Measurements from ENCODE around the gene TPRA1. TPM values are rescaled to one million over a fixed set of nuclear protein-coding genes. Genes with fewer than 3 reads are reported as not detected.

TPRA1 gene
- 26.1 and 26.8 TPM in 2 replicates for total RNA-seq (2014; rRNA removed; shearing (Covaris generic))

DNA sequence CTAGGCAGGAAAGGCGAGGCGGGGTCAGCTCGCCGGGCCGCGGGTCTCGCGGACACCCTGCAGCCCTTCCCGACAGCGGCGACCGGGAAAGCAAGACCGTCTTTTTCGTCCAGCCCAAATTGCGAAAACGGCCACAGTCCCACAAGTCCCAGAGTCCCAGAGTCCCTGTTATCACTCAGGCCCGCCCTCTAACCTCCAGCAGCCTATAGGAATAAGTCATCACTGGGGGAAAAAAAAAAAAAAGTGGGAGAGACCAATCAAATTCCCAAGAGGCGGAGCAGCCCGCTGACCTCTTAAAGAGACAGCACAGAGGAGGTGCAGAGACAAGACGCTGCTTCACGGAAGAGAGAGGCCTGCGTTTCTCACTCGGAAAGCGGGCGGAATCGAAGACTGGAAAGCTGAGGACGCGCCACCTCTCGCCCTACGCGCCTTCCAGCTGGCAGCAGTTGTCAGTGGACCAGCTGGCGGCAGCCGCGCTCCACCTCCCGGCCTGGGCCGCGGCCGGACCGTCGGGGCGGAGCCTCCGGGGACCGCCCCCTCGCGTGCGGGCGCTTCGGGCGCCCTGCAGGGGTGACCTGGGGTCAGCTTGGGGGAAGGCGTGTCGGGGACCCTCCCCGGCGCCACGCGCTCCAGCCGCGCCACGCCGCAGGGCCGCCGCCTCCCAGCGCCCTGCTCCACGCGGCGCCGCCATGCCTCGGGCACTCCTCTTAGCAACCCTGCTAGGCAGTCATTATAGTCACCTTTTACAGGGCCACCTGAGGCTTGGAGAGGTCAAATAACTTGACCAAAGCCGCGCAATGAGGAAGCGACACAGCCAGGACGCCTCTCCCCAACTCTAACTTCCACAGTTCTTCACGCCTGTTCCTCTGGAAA is at the start of gene TPRA1:
TPRA1 (minus strand) TSS at position 141 of the 873 bp plus-strand sequence. CDS start 10,587 bp downstream, outside the sequence.
- DNase-seq (ENCODE audit: low read depth) = peak; percentile 99

DNA sequence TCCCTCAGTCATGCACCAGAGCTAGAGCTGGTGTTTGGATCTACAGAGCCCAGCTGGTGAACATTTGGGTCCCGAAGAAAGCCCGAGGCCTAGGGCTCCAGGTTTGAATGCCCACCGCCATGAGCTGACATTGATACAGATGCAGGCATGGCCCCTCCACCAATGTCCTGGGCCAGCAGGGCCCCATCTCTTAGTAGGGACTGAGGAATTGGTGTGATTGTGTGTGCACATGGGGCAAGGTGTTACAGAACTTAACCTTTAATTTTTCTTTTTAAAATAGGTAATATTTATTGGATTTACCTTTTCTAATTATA is 49.5 kb upstream of the TPRA1 start:
- no peak for DNase-seq (ENCODE audit: low read depth)

DNA sequence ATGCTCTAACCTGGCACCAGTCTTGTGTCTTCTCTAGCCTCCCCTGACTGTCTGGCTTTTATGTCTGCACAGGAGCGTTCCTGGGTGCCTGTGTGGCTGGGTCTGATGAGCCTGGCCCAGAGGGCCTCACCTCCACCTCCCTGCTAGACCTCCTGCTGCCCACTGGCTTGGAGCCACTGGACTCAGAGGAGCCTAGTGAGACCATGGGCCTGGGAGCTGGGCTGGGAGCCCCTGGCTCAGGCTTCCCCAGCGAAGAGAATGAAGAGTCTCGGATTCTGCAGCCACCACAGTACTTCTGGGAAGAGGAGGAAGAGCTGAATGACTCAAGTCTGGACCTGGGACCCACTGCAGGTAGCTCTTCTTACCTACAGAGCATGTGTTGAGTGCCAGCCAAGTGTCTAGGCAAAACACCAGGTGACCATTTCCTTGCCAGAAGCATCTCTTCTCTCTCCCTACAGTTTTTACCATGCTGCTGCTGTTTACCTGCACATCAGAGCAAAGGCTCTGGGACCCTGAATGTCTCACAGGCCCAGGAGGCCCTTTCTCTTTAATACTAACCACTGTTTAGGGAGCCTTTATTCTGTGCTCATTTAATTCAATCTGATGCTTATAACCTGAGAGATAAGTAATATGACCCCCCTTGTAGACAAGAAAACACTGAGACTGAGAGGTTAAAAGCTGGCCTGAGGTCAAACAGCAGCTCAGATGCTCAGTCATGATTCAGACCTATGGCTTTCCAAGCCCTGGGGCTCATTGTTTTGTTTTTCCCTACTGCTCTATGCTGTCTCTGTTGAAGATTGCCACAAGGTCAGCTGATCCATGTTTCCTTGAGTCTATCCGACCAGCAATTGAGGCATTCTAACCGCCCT is 48.9 kb upstream of the TPRA1 start:
- DNase-seq (ENCODE audit: low read depth) = peak; percentile 91

DNA sequence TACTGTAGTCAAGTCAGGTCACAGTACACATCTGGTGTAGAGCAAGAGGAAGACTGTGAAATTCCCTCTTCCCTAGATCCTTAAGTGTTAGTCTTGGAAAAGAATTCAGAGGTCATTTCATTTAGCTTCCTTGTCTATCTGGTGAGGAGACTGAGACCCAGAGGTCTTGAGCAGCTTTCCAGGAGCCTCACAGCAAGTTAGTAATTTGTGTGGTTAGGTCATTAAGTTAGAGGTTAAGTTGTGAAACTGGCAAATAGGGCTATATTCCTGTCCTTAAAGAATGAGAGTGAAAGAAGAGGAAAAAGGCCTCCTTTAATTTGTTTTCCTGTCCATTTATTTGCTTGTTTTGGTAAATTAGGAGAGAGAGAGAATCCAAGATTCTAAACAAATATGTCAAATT is 47.4 kb upstream of the TPRA1 start:
- no peak for DNase-seq (ENCODE audit: low read depth)

DNA sequence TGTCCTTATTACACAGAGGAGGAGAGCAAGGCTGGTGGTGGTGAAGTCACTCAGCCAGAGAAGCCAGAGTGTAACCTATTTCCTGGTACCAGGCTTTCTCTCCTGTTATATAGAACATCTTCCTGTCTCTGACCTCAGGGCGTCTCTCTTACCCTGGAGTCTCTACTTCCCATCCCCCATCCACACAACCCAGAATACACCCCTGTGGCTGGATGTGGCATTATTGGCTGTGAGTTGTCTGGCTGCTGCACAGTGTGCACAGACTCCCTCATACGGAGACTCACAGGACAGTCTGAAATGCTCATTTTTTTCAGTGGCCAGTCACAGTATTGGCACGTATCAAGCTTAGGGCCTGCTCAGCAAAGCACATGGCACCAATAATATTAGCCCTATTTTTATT is 47.0 kb upstream of the TPRA1 start:
- DNase-seq (ENCODE audit: low read depth) = peak; percentile 53

DNA sequence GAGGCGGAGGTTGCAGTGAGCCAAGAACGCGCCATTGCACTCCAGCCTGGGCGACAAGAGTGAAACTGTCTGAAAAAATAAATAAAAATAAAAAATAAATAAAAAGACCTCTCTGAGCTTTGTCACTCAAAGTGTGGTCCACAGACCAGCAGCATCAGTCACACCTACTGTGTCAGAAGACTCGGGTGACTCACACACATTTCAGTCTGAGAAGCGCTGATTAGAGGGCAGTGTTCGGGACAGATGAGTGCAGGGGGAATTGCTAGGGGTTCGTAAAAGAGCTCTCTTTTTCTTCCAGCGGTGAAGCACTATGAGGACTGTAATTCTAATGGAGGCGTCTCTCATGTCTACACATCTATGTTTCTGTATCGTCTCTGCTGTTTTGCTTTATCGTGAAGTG is 44.1 kb upstream of the TPRA1 start:
- no peak for DNase-seq (ENCODE audit: low read depth)

DNA sequence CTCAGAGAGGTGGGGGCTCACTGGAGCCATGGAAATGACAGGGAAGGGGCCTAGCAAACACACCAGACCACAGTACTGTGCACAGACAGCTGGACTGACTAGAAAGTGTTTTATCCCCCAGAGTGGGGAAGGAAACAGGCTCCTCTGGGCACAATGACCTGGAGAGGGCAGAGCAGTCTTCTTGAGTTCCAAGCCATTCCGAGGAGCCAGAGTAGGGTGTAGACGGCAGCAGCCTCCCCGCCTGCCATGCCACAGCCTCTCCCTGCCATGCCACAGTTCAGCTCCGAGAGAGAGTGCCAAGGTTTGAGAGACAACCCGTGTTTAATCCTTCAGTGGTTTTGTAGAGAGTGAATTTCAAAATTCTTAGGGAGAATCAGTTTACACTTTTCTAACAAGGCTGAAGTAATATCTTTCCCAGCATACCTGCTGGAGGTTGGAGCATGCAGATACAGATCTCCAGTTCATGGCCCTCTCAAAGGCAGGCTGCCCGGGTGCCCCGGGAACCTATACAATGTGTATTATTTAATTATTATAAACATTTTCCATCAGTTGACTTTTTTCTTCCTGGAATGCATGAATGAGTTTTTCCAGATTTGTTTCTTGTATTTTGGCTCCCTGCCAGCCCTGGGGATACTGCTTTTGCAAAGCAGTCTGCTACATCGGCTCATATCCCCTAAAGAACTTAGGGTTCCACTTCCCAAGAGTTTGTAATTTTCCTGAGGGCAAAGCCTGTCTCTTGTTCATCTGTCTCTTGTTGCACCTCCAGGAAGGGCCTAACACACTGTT is 41.7 kb upstream of the TPRA1 start:
- no peak for DNase-seq (ENCODE audit: low read depth)

DNA sequence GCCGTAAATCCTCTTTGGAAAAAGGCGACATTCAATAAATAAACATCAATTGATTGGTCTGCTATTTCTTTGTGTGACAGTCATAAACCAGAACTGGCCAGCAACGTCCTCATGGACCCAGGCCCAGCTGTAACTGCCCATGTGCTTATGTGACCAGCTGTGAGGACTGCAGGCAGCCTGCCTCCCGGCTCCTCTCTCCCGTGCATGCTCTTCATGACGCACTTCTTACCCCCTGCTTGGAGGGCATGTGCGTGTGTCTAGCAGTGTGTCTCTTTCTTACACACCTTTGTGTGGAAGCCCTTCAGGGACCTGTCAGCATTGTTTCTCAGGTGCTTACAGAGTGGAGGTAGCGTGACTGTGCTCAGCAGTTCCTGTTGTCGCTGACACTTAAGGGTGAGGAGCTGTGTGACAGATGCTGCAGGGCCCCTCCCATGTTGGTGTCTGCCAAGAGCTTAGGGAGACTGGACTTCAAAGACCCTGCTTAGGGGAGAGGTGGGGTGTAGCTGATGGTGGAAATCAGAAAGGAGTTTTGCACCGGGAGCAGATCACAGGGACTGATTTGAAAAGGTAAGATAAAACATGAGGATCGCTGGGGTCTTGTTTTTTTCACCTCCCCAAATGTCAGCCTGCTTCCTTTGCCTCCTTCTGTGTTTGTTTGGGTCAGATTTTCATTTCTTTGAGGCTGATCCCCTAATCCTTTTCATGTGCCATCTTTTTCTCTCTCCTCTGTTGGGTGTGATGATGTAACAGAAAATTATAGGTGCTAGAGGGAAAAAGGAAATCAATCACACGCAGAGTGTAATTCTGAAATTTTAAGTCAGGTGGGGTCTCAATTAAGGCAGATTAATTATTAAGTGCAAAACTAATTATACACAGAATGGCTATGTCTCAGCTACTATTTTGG is 40.5 kb upstream of the TPRA1 start:
- DNase-seq (ENCODE audit: low read depth) = no peak

DNA sequence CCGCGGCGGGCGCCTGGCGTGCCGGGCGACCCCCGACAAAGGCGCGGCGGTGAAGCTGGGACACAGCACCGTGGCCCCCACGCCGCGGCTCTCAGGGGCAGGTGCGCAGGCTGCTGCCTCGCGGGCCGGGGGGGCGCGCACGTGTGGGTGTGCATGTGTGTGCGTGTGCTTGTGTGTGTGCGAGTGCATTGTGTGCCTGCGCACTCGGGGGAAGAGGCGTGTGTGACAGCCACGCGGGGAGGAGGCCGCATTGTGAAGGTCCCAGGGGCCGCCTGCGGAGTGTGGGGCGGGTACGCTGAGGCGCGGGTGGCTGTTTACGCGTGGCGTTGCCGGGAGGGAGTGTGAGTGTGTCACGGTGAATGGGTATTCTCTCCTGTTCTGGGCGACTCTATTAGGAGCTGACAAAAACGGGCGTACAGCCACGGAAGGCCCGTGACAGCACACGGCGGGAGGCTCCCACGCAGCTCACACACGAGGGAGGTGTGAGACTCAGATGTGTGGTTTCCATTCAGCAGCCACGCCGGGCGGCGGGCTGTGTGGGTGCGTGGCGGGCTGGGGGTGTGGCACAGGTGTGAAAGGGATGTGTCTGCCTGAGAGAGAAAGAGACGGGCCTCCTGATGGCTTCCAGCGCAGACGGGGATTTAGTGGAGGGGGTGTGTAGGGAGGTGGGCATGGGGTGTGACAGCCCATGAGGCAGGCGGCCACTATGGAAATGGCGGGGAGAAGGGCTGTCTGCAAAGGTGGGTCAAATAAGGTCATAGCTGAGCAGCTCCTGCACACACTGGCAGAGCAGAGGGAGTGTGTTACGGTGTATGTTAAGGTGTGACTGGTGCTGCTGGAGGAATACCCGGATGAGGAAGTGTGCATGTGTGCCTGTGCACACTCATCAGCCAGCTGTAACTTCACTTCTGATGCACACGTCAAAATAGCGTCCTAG is 39.2 kb upstream of the TPRA1 start:
- no peak for DNase-seq (ENCODE audit: low read depth)

DNA sequence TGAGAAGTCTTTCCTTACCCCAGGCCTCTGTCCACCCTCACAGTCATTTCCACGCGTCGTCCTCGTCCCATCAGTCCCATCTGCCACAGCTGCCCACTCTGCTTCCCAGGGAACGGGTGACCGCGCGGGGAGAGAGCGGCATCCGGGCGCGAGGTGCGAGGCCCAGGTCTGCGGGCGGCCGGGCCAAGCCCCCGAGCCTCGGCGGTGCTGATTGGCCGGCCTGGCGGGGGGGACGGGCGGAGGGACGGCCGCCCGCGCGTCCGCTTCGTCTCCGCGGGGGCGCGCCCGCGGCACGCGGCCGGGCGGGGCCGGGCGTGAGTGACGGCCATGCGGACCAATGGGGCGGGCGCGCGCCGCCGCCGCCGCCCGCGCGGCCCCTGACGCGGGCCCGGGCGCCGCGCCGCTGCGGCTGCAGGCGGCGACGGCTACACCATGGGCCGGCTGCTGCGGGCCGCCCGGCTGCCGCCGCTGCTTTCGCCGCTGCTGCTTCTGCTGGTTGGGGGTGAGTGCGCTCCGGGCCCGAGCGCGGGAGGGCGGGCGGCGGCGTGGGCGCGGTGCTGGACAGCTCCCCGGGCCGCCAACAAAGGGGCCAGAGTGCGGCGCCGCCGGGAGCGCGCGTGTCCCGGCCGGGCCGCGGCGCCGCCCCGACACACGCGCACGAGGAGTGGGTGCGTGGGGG is 38.4 kb upstream of the TPRA1 start, which contains the start of gene PODXL2:
PODXL2 (plus strand) TSS at position 398 of the 679 bp plus-strand sequence; CDS start at position 433, 35 bp downstream.
- peak; percentile 66 for DNase-seq (ENCODE audit: low read depth)

DNA sequence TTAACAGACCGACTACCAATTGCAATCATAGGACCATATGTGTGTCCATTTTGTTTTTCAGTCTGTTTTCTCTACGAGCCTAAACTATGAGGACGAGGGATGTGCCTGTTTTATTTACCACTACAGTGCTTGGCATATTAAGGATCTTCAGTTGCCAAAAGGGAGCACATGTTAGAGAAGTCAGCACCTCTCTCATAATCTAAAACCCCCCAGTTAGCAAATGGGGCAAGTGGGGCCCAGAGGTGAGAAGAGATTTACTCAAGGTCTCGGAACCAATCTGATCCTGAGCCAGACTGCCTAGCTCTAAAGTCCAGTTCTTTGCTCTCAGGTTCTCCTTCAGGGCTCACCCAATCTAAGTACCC is 37.9 kb upstream of the TPRA1 start:
- no peak for DNase-seq (ENCODE audit: low read depth)

DNA sequence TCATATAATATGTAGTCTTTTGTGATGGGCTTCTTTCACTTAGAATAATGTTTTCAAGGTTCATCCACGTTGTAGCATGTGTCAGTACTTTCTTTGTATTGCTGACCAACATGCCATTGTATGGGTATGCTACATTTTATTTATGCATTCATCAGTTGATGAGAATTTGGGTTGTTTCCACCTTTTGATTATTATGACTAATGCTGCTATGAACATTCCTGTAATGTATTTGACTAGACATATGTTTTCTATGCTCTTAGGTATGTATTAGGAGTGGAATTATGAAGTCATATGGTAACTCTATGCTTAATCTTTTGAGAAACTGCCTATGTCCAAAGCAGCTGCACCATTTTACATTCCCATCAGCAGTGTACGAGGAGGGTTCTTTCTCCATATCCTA is 35.3 kb upstream of the TPRA1 start:
- no peak for DNase-seq (ENCODE audit: low read depth)

DNA sequence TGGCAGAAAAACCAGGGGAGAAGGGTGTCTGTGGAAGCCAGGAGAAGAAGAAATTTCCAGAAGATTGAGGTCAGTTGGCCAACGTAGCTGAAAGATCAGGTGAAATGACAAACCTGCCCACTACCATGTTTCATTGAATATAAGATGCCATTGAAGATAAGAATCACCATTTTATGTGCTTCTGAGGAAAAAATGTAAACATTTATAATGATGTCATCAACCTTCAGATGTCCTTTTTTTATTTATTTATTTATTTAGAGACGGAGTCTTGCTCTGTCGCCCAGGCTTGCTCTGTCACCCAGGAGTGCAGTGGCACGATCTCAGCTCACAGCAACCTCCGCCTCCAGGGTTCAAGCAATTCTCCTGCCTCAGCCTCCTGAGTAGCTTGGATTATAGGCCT is 33.5 kb upstream of the TPRA1 start:
- DNase-seq (ENCODE audit: low read depth) = no peak

DNA sequence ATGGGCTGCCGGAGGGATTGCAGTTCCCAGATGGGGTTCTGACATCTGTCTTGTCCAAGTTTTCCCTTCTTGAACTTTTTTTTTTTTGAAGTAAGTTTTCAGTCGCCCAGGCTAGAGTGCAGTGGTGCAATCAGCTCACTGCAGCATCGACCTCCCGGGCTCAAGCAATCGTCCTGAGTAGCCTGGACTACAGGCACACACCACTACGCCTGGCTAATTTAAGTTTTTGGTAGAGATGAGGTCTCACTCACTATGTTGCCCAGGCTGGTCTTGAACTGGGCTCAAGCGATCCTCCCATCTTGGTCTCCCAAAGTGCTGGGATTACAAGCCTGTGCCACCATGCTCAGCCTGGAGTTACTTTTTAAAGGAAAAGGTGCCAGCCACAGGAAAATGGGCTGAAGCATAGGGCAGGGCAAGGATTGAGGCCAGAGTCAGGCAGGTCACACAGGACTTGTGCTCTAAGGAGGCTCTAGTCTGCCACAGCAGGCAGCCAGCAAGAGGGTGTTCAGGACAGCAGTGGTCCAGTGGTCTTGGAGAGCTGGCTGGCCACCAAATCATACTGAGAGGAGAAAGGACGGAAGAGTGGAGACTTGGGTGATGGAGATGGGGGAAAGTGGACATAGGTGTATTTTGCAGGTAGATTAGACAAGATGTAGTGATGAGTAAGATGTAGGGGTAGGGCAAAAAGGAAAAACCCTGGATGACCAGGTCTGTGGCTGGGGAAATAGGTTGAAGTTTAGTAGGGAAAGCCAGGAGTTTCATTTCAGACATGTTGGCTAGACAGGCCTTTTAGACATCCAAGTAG is 32.4 kb upstream of the TPRA1 start:
- no peak for DNase-seq (ENCODE audit: low read depth)

DNA sequence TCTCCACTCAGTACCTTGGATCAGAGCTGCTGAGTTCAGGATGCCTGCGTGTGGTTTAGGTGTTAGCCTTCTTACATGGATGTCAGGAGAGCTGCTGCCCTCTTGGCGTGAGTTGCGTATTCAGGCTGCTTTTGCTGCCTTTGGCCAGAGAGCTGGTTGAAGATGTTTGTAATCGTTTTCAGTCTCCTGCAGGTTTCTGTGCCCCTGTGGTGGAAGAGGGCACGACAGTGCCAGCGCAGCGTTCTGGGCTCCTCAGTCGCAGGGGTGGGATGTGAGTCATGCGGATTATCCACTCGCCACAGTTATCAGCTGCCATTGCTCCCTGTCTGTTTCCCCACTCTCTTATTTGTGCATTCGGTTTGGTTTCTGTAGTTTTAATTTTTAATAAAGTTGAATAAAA is 31.5 kb upstream of the TPRA1 start:
- DNase-seq (ENCODE audit: low read depth) = no peak

DNA sequence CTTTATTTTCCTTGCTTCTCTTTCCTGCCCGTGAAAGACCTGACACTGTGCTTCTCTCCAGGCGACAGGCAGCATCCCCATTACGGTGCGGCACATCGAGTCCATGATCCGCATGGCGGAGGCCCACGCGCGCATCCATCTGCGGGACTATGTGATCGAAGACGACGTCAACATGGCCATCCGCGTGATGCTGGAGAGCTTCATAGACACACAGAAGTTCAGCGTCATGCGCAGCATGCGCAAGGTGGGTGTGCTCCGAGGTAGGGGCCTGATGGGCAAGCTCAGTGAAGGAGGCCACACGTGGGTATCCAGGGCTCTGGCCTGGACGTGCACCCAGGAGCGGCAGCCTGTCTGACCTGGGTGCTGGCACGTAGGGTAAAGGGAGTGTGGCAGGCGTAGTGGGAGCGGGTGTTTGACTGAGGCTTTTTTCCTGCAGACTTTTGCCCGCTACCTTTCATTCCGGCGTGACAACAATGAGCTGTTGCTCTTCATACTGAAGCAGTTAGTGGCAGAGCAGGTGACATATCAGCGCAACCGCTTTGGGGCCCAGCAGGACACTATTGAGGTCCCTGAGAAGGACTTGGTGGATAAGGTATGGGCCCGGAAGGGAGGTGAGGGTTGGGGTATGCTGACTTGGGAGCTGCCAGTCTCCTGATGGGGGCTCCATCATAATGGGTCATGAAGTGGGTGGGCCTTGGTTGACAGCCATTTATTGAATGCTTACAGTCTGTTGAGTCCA is 30.3 kb upstream of the TPRA1 start:
- DNase-seq (ENCODE audit: low read depth) = no peak

DNA sequence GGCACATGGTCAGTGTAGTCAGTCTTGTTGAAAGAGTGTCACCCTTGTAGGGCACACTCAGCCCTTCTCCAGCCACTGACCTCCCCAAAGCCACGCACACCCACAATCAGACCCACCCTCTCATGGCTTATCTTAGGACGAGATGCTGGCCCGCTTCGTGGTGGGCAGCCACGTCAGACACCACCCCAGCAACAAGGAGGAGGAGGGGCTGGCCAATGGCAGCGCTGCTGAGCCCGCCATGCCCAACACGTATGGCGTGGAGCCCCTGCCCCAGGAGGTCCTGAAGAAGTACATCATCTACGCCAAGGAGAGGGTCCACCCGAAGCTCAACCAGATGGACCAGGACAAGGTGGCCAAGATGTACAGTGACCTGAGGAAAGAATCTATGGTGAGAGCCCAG is 28.4 kb upstream of the TPRA1 start:
- DNase-seq (ENCODE audit: low read depth) = no peak

Data from RPMI7951 (cell line).